ENCODE results near the gene FGF1.

FGF1 gene

GRCh38 chr5:142544071-142544753 lies 141.7 kb downstream of the FGF1 start:
- DNase-seq (ENCODE audit: low read depth, low spot score), result no peak

- no peak for DNase-seq (ENCODE audit: low read depth, low spot score)
These were observed 143.0 kb downstream of the FGF1 start for GRCh38 chr5:142542906-142543305.
